Measurements from ENCODE around the gene GSTCD.

The GSTCD gene

GRCh38 chr4:105895583-105896460, 187.2 kb downstream of the GSTCD start:
- no peak for DNase-seq

DNA sequence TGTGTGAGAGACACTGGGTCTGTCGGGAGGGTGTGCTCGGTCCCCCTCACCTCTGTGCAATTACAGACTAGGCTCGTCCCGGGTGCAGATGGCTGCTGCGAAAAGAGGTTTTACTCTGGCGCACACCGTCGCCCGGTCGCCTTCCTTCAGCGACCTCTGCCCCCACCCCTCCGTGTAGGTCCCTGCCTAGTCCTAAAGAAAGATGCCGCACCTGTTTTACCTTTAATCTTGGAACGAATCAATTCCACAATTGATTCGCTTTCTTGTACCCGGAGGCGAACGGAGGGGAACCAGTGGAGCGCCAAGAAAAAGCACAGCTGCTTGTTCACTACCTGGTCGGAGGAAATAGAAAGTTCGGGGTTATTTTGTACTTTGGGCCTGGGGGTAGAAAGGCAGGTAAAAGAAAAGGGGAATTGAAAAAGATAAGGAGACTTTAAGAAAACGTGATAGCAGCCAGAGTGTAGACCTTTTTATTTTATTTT, 187.9 kb downstream of the GSTCD start:
- DNase-seq, result no peak
